ENCODE results near the gene KTN1.

DNA sequence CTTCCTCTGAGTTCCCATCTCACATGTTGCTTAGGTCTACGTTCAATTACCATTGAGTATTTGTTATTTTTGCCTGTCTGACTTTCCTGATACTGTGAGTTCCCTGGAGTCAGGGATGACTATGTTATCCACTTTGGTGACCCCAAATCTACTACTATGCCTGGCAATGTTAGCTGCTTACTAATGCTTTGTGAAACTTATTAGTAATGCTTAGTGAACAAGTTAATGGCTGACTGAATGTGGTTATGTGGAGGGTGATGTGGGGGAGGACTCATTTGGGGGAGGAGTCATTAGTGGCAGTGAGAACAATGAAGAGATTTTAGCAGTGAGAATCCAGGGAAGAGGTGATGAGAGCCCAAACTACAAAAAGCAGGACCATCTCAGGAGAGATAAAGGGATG is 121.6 kb downstream of the KTN1 start:
- TF ChIP-seq, protein P1, sequence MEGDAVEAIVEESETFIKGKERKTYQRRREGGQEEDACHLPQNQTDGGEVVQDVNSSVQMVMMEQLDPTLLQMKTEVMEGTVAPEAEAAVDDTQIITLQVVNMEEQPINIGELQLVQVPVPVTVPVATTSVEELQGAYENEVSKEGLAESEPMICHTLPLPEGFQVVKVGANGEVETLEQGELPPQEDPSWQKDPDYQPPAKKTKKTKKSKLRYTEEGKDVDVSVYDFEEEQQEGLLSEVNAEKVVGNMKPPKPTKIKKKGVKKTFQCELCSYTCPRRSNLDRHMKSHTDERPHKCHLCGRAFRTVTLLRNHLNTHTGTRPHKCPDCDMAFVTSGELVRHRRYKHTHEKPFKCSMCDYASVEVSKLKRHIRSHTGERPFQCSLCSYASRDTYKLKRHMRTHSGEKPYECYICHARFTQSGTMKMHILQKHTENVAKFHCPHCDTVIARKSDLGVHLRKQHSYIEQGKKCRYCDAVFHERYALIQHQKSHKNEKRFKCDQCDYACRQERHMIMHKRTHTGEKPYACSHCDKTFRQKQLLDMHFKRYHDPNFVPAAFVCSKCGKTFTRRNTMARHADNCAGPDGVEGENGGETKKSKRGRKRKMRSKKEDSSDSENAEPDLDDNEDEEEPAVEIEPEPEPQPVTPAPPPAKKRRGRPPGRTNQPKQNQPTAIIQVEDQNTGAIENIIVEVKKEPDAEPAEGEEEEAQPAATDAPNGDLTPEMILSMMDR (IDR thresholded peaks at IDR 0.05; ENCODE audit: insufficient read depth, low read length, poor library complexity, severe bottlenecking): no peak
- no peak for TF ChIP-seq EZH2phosphoT487 (conservative IDR thresholded peaks at IDR 0.05; ENCODE audit: low read length)
